GM23338 (cell line): Measurements from ENCODE around the gene VEPH1. TPM values are rescaled to one million over a fixed set of nuclear protein-coding genes. Genes with fewer than 3 reads are reported as not detected.

Experiments used
- ATAC-seq: fragments of 200-7000 bp; cut with Tn5 transposase; 3 replicates; pipeline ENCODE4 v1.9.1; 2020
- DNase-seq: peaks from one replicate; pipeline ENCODE4 v3.0.0-alpha.2; 2015; ENCODE audit warnings: low spot score
- H2AFZ ChIP-seq: fragments of 200-600 bp; sonication (generic); 2 replicates; pipeline ENCODE4 v1.8.0; 2016; ENCODE audit warnings: antibody characterized with exemption, mild to moderate bottlenecking, moderate library complexity
- H3F3A ChIP-seq: fragments of 200-600 bp; sonication (generic); replicated peaks from 2 replicates; pipeline ENCODE4 v1.8.0; 2017; ENCODE audit warnings: antibody characterized with exemption, mixed run types, low read depth
- H3K27ac ChIP-seq: fragments of 200-600 bp; sonication (generic); 2 replicates; pipeline ENCODE4 v1.6.1; 2016; ENCODE audit warnings: low read depth
- H3K27me3 ChIP-seq: fragments of 200-600 bp; sonication (generic); 2 replicates; pipeline ENCODE4 v1.8.0; 2016; ENCODE audit warnings: mild to moderate bottlenecking, mixed run types, moderate library complexity; ENCODE audit not compliant: insufficient read depth
- H3K36me3 ChIP-seq: fragments of 200-600 bp; sonication (generic); 2 replicates; pipeline ENCODE4 v1.8.0; 2016; ENCODE audit warnings: mild to moderate bottlenecking; ENCODE audit not compliant: insufficient read depth
- H3K4me1 ChIP-seq: fragments of 200-600 bp; sonication (generic); 2 replicates; pipeline ENCODE4 v1.8.0; 2016; ENCODE audit warnings: mild to moderate bottlenecking, moderate library complexity; ENCODE audit not compliant: insufficient read depth
- H3K4me2 ChIP-seq: fragments of 200-600 bp; sonication (generic); 2 replicates; pipeline ENCODE4 v1.7.1; 2017; ENCODE audit warnings: mixed run types
- H3K4me3 ChIP-seq: fragments of 200-600 bp; sonication (generic); 2 replicates; pipeline ENCODE4 v1.6.1; 2016; ENCODE audit warnings: mixed run types
- H3K79me2 ChIP-seq: fragments of 200-600 bp; sonication (generic); replicated peaks from 2 replicates; pipeline ENCODE4 v1.8.0; 2017; ENCODE audit warnings: mild to moderate bottlenecking; ENCODE audit not compliant: insufficient read depth
- H3K9me2 ChIP-seq: fragments of 200-600 bp; sonication (generic); 2 replicates; pipeline ENCODE4 v1.8.0; 2017; ENCODE audit not compliant: insufficient read depth
- H4K20me1 ChIP-seq: fragments of 200-600 bp; sonication (generic); replicated peaks from 2 replicates; pipeline ENCODE4 v1.8.0; 2017; ENCODE audit warnings: mild to moderate bottlenecking; ENCODE audit not compliant: insufficient read depth
- H3K27ac Mint-ChIP-seq: 2 replicates; pipeline ENCODE4 v1.8.0; 2020; ENCODE audit warnings: inconsistent platforms, mild to moderate bottlenecking, moderate library complexity, mixed read lengths
- H3K27me3 Mint-ChIP-seq: 3 replicates; pipeline ENCODE4 v1.8.0; 2022; ENCODE audit warnings: low read depth, mild to moderate bottlenecking, moderate library complexity, mixed read lengths, inconsistent platforms; ENCODE audit not compliant: insufficient read depth, poor library complexity
- H3K36me3 Mint-ChIP-seq: 3 replicates; pipeline ENCODE4 v1.8.0; 2021; ENCODE audit warnings: low read depth, mild to moderate bottlenecking, inconsistent platforms, moderate library complexity, mixed read lengths
- H3K4me1 Mint-ChIP-seq: 3 replicates; pipeline ENCODE4 v1.8.0; 2020; ENCODE audit warnings: mild to moderate bottlenecking, inconsistent platforms, mixed read lengths
- H3K4me3 Mint-ChIP-seq: 3 replicates; pipeline ENCODE4 v1.8.0; 2021; ENCODE audit warnings: moderate library complexity, mild to moderate bottlenecking, inconsistent platforms, mixed read lengths
- H3K9me3 Mint-ChIP-seq: 3 replicates; pipeline ENCODE4 v1.8.0; 2020; ENCODE audit warnings: moderate library complexity, mild to moderate bottlenecking, inconsistent platforms, mixed read lengths
- ZNF331 ChIP-seq: fragments of 250-450 bp; sonication (Bioruptor Pico); IDR thresholded peaks from 2 replicates; pipeline ENCODE4 v1.5.0; 2020; ENCODE audit warnings: low read depth, mild to moderate bottlenecking, moderate library complexity
- ZNF462 ChIP-seq: fragments of 250-450 bp; sonication (Bioruptor Pico); IDR thresholded peaks from 2 replicates; pipeline ENCODE4 v1.5.0; 2020; ENCODE audit warnings: mild to moderate bottlenecking, moderate library complexity
- polyA plus RNA-seq: library from polyadenylated mRNA; unstranded; fragments of >200 nt; fragmentation: Nextera tagmentation; extraction: Ambion mirVana; gene quantifications from 2 replicates; pipeline ENCODE4 v1.2.1, GENCODE V29; 2016
- total RNA-seq: library from RNA; depleted of rRNA; stranded (reverse); fragments of >200 nt; shearing (Covaris generic); gene quantifications from 2 replicates; pipeline ENCODE4 v1.2.3, GENCODE V29; 2014
- TF ChIP-seq, protein P1 (sequence below): IDR thresholded peaks from one replicate; pipeline ENCODE4 v1.6.1; 2018; ENCODE audit warnings: antibody characterized with exemption; ENCODE audit not compliant: unreplicated experiment

Gene VEPH1
- total and polyA plus RNA-seq, 2 experiments from 2014 or later: 15.4 to 33.8 TPM

DNA sequence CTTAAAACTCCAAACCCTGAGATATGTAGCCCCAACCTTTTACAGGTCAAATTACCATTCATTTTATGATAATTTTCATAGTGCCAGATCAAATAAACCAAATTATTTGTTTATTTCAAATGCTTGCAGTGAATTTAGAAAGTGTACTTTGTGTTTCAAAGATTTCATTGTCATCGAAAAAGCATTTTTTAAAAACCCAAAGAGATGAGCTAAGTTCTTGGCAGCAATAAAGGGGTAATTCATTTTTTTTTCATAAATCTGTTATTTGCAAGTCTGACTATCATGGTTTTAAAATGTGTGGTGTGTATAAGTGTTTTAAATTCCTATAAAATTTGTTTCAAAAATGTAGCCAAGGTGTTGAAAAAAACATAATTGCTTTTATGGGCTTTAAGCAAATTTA lies 49.4 kb downstream of the VEPH1 start:
- Mint-ChIP-seq H3K9me3 (peaks cover 3% of the 10 kb centered on the region; the same call in 1 of the 3 replicates), H3K27me3 (peaks cover 2% of the 10 kb centered on the region), H3K36me3 (no peaks in the 10 kb centered on the region), H3K4me3 (no peak overlapping the region), H3K4me1 (no peaks in the 10 kb centered on the region), H3K27ac (no peak overlapping the region)
- no peaks in the 10 kb centered on the region for H3K4me1 ChIP-seq
- no peak for ATAC-seq
- H3K4me2 ChIP-seq: no peak overlapping the region
- DNase-seq: no peak
- no peaks in the 10 kb centered on the region for H3K79me2 ChIP-seq
- H3K36me3 ChIP-seq: no peaks in the 10 kb centered on the region
- TF ChIP-seq ZNF331 (no peak), ZNF462 (CRISPR knock-in tag) (no peak)
- TF ChIP-seq, protein P1, sequence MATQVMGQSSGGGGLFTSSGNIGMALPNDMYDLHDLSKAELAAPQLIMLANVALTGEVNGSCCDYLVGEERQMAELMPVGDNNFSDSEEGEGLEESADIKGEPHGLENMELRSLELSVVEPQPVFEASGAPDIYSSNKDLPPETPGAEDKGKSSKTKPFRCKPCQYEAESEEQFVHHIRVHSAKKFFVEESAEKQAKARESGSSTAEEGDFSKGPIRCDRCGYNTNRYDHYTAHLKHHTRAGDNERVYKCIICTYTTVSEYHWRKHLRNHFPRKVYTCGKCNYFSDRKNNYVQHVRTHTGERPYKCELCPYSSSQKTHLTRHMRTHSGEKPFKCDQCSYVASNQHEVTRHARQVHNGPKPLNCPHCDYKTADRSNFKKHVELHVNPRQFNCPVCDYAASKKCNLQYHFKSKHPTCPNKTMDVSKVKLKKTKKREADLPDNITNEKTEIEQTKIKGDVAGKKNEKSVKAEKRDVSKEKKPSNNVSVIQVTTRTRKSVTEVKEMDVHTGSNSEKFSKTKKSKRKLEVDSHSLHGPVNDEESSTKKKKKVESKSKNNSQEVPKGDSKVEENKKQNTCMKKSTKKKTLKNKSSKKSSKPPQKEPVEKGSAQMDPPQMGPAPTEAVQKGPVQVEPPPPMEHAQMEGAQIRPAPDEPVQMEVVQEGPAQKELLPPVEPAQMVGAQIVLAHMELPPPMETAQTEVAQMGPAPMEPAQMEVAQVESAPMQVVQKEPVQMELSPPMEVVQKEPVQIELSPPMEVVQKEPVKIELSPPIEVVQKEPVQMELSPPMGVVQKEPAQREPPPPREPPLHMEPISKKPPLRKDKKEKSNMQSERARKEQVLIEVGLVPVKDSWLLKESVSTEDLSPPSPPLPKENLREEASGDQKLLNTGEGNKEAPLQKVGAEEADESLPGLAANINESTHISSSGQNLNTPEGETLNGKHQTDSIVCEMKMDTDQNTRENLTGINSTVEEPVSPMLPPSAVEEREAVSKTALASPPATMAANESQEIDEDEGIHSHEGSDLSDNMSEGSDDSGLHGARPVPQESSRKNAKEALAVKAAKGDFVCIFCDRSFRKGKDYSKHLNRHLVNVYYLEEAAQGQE: no peak
- no peak overlapping the region for H3K27ac ChIP-seq
- H3F3A ChIP-seq: no peaks in the 10 kb centered on the region
- no peak overlapping the region for H2AFZ ChIP-seq
- H3K27me3 ChIP-seq: no peaks in the 10 kb centered on the region
- no peaks in the 10 kb centered on the region for H4K20me1 ChIP-seq
- no peaks in the 10 kb centered on the region for H3K9me2 ChIP-seq
- no peak overlapping the region for H3K4me3 ChIP-seq
